Measurements from ENCODE around the gene ACYP2.
"Not testable (repeated sequence)": the region's sequence is repeated elsewhere in the genome, so short reads cannot be mapped to it uniquely, and the experiment has no call there.

Gene ACYP2

GRCh38 chr2:54086157-54086556 is 29.3 kb upstream of the ACYP2 start:
- DNase-seq (ENCODE audit: low read depth): no peak
- no peak overlapping the region for H3K4me3 ChIP-seq (ENCODE audit: low read depth, low read length)
- TF ChIP-seq CTCF (IDR thresholded peaks at IDR 0.05; ENCODE audit: insufficient read depth, low read depth, low read length, missing control alignments): no peak

- TF ChIP-seq CTCF (IDR thresholded peaks at IDR 0.05; ENCODE audit: insufficient read depth, low read depth, low read length, missing control alignments): no peak
- H3K4me3 ChIP-seq (ENCODE audit: low read depth, low read length): no peak overlapping the region
Observed at GRCh38 chr2:54088191-54088634, 27.2 kb upstream of the ACYP2 start.

GRCh38 chr2:54088719-54089118 is 26.7 kb upstream of the ACYP2 start:
- DNase-seq (ENCODE audit: low read depth): no peak
- no peak for TF ChIP-seq CTCF (IDR thresholded peaks at IDR 0.05; ENCODE audit: insufficient read depth, low read depth, low read length, missing control alignments)
- no peak overlapping the region for H3K4me3 ChIP-seq (ENCODE audit: low read depth, low read length)

More at GRCh38 chr2:54088191-54088634, 27.2 kb upstream of the ACYP2 start:
- no peak for DNase-seq (ENCODE audit: low read depth)

- H3K4me3 ChIP-seq (ENCODE audit: low read depth, low read length): no peak overlapping the region
- DNase-seq (ENCODE audit: low read depth): no peak
- TF ChIP-seq CTCF (IDR thresholded peaks at IDR 0.05; ENCODE audit: insufficient read depth, low read depth, low read length, missing control alignments): no peak
Observed at GRCh38 chr2:54090521-54091117, 24.8 kb upstream of the ACYP2 start.

GRCh38 chr2:54092940-54093339 is 22.5 kb upstream of the ACYP2 start:
- no peak for TF ChIP-seq CTCF (IDR thresholded peaks at IDR 0.05; ENCODE audit: insufficient read depth, low read depth, low read length, missing control alignments)
- H3K4me3 ChIP-seq (ENCODE audit: low read depth, low read length): no peak overlapping the region
- DNase-seq (ENCODE audit: low read depth): peak; percentile 39

- not testable (repeated sequence) for DNase-seq (ENCODE audit: low read depth)
Observed at GRCh38 chr2:54095406-54095805, 20.0 kb upstream of the ACYP2 start.

GRCh38 chr2:54096141-54096540 is 19.3 kb upstream of the ACYP2 start:
- not testable (repeated sequence) for H3K4me3 ChIP-seq (ENCODE audit: low read depth, low read length); DNase-seq (ENCODE audit: low read depth)

More at GRCh38 chr2:54095406-54095805, 20.0 kb upstream of the ACYP2 start:
- not testable (repeated sequence) for H3K4me3 ChIP-seq (ENCODE audit: low read depth, low read length)

- no peak overlapping the region for H3K4me3 ChIP-seq (ENCODE audit: low read depth, low read length)
- TF ChIP-seq CTCF (IDR thresholded peaks at IDR 0.05; ENCODE audit: insufficient read depth, low read depth, low read length, missing control alignments): no peak
- DNase-seq (ENCODE audit: low read depth): no peak
Observed at GRCh38 chr2:54097124-54097523, 18.3 kb upstream of the ACYP2 start.
